ENCODE results near the gene GIGYF2.

The GIGYF2 gene

GRCh38 chr2:232866104-232866503, 169.0 kb downstream of the GIGYF2 start:
- no peak for DNase-seq (ENCODE audit: low spot score)

GRCh38 chr2:232869138-232870017, 172.2 kb downstream of the GIGYF2 start:
- DNase-seq (ENCODE audit: low spot score), result no peak

GRCh38 chr2:232870018-232870765, 173.1 kb downstream of the GIGYF2 start, which contains the start of gene SNORC:
Gene SNORC (plus strand): TSS chr2:232870264. CDS start chr2:232870342, 78 bp downstream.
- no peak for DNase-seq (ENCODE audit: low spot score)

GRCh38 chr2:232870766-232871371, 173.7 kb downstream of the GIGYF2 start:
- DNase-seq (ENCODE audit: low spot score), result no peak

GRCh38 chr2:232871418-232871834, 174.3 kb downstream of the GIGYF2 start:
- DNase-seq (ENCODE audit: low spot score), result no peak

GRCh38 chr2:232871835-232872736, 175.0 kb downstream of the GIGYF2 start:
- no peak for DNase-seq (ENCODE audit: low spot score)

GRCh38 chr2:232872826-232873225, 175.7 kb downstream of the GIGYF2 start:
- DNase-seq (ENCODE audit: low spot score), result no peak

- DNase-seq (ENCODE audit: low spot score), result no peak
Observed at GRCh38 chr2:232873292-232873908, 176.3 kb downstream of the GIGYF2 start.

GRCh38 chr2:232873909-232874641, 176.9 kb downstream of the GIGYF2 start:
- DNase-seq (ENCODE audit: low spot score), result no peak

- no peak for DNase-seq (ENCODE audit: low spot score)
Observed at GRCh38 chr2:232874677-232875223, 177.6 kb downstream of the GIGYF2 start.

GRCh38 chr2:232875256-232876121, 178.4 kb downstream of the GIGYF2 start:
- no peak for DNase-seq (ENCODE audit: low spot score)

- DNase-seq (ENCODE audit: low spot score), result no peak
Observed at GRCh38 chr2:232876161-232876977, 179.2 kb downstream of the GIGYF2 start.

GRCh38 chr2:232876978-232877441, 179.9 kb downstream of the GIGYF2 start:
- DNase-seq (ENCODE audit: low spot score), result no peak

GRCh38 chr2:232877940-232878511, 180.9 kb downstream of the GIGYF2 start:
- DNase-seq (ENCODE audit: low spot score), result no peak

- no peak for DNase-seq (ENCODE audit: low spot score)
Observed at GRCh38 chr2:232878855-232879617, 181.9 kb downstream of the GIGYF2 start.

All from SK-N-DZ (cell line).